ENCODE measurements around the gene DLGAP1. TPM values are rescaled to one million over a fixed set of nuclear protein-coding genes. Genes with fewer than 3 reads are reported as not detected.

Gene DLGAP1
- total RNA-seq, 3 donors from 2014 or later: 0.96 to 17.6 (median 5.2) TPM

DNA sequence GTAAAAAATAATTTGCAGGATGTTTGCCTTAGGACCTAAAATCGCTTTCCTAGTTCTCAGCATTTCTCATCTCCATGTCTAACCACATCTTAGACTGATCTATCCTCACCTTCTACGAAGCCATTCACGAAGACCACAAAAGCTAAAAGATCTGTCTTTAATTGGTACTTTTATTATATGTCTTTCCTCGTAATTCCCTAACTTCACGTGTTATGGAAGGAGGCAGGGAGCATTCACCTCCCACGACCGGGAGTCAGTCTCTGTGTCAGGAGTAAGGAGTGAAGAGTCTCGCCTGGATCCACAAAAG is 1.6 kb downstream of the DLGAP1 start:
- Histone ChIP-seq H3K36me3 (no peaks in the 10 kb centered on the region), H3K27me3 (peaks cover 0 to 23% of the 10 kb centered on the region in 2 donors)

DNA sequence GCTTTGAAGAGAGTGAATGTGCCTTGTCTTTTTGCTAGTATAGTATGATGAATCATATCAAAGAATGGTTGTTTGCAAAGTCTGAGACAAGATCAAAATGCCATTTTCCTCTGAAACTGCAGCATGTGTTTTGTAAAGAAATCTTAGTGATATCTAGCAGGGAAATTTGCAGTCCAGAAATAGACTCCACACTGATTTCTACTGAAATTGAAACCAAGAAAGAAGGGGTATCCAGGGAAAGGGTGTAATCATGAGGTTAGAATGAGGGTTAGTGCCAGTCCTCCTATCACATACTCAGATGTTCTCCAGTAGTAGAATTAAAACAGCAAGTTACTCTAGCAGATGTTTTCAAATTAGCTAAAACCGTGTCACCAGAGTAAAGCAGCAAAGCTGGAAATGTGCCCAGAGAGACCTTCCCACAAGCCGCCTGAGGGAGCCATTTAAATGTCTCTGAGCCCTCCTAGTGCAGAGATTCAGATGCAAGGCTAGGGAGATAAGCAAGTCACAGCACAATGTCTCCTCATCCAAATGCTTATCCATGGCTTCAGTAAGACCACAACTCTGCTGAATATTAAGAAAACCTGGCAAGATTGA is 4.9 kb downstream of the DLGAP1 start:
- intact Hi-C loops (cut with DNase I; ENCODE audit: low total_unique reads): no loop called here
- TF ChIP-seq POLR2AphosphoS5 (IDR thresholded peaks at IDR 0.05): no peak
- TF ChIP-seq, protein P1, sequence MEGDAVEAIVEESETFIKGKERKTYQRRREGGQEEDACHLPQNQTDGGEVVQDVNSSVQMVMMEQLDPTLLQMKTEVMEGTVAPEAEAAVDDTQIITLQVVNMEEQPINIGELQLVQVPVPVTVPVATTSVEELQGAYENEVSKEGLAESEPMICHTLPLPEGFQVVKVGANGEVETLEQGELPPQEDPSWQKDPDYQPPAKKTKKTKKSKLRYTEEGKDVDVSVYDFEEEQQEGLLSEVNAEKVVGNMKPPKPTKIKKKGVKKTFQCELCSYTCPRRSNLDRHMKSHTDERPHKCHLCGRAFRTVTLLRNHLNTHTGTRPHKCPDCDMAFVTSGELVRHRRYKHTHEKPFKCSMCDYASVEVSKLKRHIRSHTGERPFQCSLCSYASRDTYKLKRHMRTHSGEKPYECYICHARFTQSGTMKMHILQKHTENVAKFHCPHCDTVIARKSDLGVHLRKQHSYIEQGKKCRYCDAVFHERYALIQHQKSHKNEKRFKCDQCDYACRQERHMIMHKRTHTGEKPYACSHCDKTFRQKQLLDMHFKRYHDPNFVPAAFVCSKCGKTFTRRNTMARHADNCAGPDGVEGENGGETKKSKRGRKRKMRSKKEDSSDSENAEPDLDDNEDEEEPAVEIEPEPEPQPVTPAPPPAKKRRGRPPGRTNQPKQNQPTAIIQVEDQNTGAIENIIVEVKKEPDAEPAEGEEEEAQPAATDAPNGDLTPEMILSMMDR (IDR thresholded peaks at IDR 0.05): no peak
- no peak for TF ChIP-seq POLR2A (IDR thresholded peaks at IDR 0.05)
- H3K4me3 ChIP-seq: no peak overlapping the region
- peaks cover 0 to 10% of the 10 kb centered on the region in 2 donors for H3K27me3 ChIP-seq
- no peaks in the 10 kb centered on the region for H3K4me1 ChIP-seq
- no peaks in the 10 kb centered on the region for H3K36me3 ChIP-seq
- no peak overlapping the region for H3K27ac ChIP-seq
- no peaks in the 10 kb centered on the region for H3K9me3 ChIP-seq
- DNase-seq (ENCODE audit: low spot score in 2 of 2): no peak

More for the DNA sequence above, 1.6 kb downstream of the DLGAP1 start:
- Histone ChIP-seq H3K4me3 (peak overlapping the region; percentile 23 to 72 (median 56)), H3K4me1 (no peaks in the 10 kb centered on the region), H3K27ac (no peak overlapping the region), H3K9me3 (no peaks in the 10 kb centered on the region)
- DNase-seq (ENCODE audit: low spot score in 2 of 2): no peak
- intact Hi-C loops (cut with DNase I; ENCODE audit: low total_unique reads): no loop called here
- TF ChIP-seq, protein P1 (IDR thresholded peaks at IDR 0.05): no peak
- TF ChIP-seq POLR2A (IDR thresholded peaks at IDR 0.05) (no peak), POLR2AphosphoS5 (IDR thresholded peaks at IDR 0.05) (no peak)

- H3K36me3 ChIP-seq: no peaks in the 10 kb centered on the region
- no peaks in the 10 kb centered on the region for H3K9me3 ChIP-seq
- DNase-seq (ENCODE audit: low spot score in 2 of 2): no peak
- H3K4me3 ChIP-seq: no peak overlapping the region
- TF ChIP-seq, protein P1 (IDR thresholded peaks at IDR 0.05): no peak
- TF ChIP-seq POLR2A (IDR thresholded peaks at IDR 0.05) (no peak), POLR2AphosphoS5 (IDR thresholded peaks at IDR 0.05) (no peak)
- no peaks in the 10 kb centered on the region for H3K4me1 ChIP-seq
- H3K27ac ChIP-seq: no peak overlapping the region
- no peaks in the 10 kb centered on the region for H3K27me3 ChIP-seq
- intact Hi-C loops (cut with DNase I; ENCODE audit: low total_unique reads): no loop called here
These were observed 9.2 kb downstream of the DLGAP1 start for GRCh38 chr18:4445902-4446301.

DNA sequence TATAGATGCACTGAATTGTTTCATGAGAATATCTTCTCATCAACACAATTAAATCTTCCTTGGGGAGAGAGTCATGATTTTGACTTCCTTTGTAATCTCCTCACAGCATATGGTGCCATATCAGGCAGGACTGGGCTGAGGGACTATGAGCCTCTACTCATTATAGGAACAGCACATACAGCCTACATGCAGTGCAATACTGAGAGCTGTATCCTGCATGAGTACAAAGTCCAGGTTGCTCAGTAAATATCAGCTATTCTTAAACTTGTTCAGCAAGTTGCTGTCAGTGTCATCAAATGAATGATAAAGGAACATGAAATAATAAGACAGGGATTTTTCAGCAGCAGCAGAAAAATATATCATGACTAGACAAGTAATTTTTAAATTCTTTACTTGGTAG is 10.8 kb downstream of the DLGAP1 start:
- intact Hi-C loops (cut with DNase I; ENCODE audit: low total_unique reads): no loop called here
- H3K27ac ChIP-seq: no peak overlapping the region
- H3K4me1 ChIP-seq: no peaks in the 10 kb centered on the region
- no peak for DNase-seq (ENCODE audit: low spot score in 2 of 2)
- H3K27me3 ChIP-seq: no peaks in the 10 kb centered on the region
- no peak overlapping the region for H3K4me3 ChIP-seq
- H3K36me3 ChIP-seq: no peaks in the 10 kb centered on the region
- TF ChIP-seq, protein P1 (IDR thresholded peaks at IDR 0.05): no peak
- no peak for TF ChIP-seq POLR2A (IDR thresholded peaks at IDR 0.05)
- no peak for TF ChIP-seq POLR2AphosphoS5 (IDR thresholded peaks at IDR 0.05)
- no peaks in the 10 kb centered on the region for H3K9me3 ChIP-seq

GRCh38 chr18:4441098-4441497 is 14.0 kb downstream of the DLGAP1 start:
- H3K4me1 ChIP-seq: no peaks in the 10 kb centered on the region
- no peak overlapping the region for H3K27ac ChIP-seq
- H3K4me3 ChIP-seq: no peak overlapping the region
- intact Hi-C loops (cut with DNase I; ENCODE audit: low total_unique reads): no loop called here
- no peaks in the 10 kb centered on the region for H3K36me3 ChIP-seq
- TF ChIP-seq POLR2AphosphoS5 (IDR thresholded peaks at IDR 0.05): no peak
- no peaks in the 10 kb centered on the region for H3K27me3 ChIP-seq
- DNase-seq (ENCODE audit: low spot score in 2 of 2): no peak
- no peaks in the 10 kb centered on the region for H3K9me3 ChIP-seq

DNA sequence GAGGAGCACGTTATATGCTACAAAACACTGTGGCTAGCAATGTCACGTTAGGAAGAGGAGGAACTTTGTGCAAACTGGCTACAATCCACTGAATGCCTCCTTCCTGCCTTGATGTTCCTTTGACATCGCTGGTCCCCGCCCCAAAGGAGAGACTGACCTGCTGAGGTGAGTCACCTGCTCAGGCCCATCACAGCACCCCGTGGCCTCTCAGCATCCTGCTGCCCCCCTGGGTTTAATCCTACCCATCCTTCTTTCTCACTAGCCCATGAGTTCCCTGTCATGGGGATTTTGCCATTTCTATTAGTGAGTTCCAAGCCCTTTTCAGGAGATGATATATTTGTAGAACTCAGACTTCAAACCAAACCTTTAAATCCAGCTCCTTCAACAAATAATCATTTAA is 16.2 kb downstream of the DLGAP1 start:
- Histone ChIP-seq H3K4me1 (no peaks in the 10 kb centered on the region), H3K4me3 (no peak overlapping the region), H3K36me3 (no peaks in the 10 kb centered on the region), H3K27ac (no peak overlapping the region), H3K27me3 (no peaks in the 10 kb centered on the region), H3K9me3 (no peaks in the 10 kb centered on the region)
- DNase-seq (ENCODE audit: low spot score in 2 of 2): no peak
- TF ChIP-seq POLR2A (IDR thresholded peaks at IDR 0.05): no peak
- TF ChIP-seq POLR2AphosphoS5 (IDR thresholded peaks at IDR 0.05): no peak
- TF ChIP-seq, protein P1 (IDR thresholded peaks at IDR 0.05): no peak
- intact Hi-C loops (cut with DNase I; ENCODE audit: low total_unique reads): no loop called here

All from breast epithelium (tissue), 4 donors.